ENCODE results near the gene EPHA5.

- no peak for TF ChIP-seq RAD21 (IDR thresholded peaks at IDR 0.05; ENCODE audit: low read depth)
- no peak for TF ChIP-seq CEBPB (IDR thresholded peaks at IDR 0.05)
- TF ChIP-seq EP300 (IDR thresholded peaks at IDR 0.05; ENCODE audit: borderline replicate concordance): no peak
- TF ChIP-seq MAX (IDR thresholded peaks at IDR 0.05): no peak
- TF ChIP-seq TCF12 (IDR thresholded peaks at IDR 0.05; ENCODE audit: low read depth): no peak
- no peak for TF ChIP-seq TAF1 (IDR thresholded peaks at IDR 0.05; ENCODE audit: low read depth)
- TF ChIP-seq USF1 (IDR thresholded peaks at IDR 0.05): no peak
Observed at GRCh38 chr4:65656008-65656407, 14.3 kb downstream of the EPHA5 start.

Data from Ishikawa (cell line).